Activated CD4-positive, alpha-beta T cell treated with anti-CD3 and anti-CD28 coated beads, Interleukin-2, amount 10 ng/mL, durations not matched to agents 24 days and 14 days (primary cell): ENCODE results near the gene LDHD. TPM values are rescaled to one million over a fixed set of nuclear protein-coding genes. Genes with fewer than 3 reads are reported as not detected.
A peak's percentile ranks its signal among the peaks of the same experiment; 100 is the strongest.

ENCODE experiments used
- DNase-seq: peaks from one replicate; pipeline ENCODE4 v3.0.0; 2022
- H3K27ac Mint-ChIP-seq: one replicate; pipeline ENCODE4 v1.8.0; 2022; ENCODE audit warnings: mild to moderate bottlenecking, mixed read lengths
- H3K27me3 Mint-ChIP-seq: one replicate; pipeline ENCODE4 v1.8.0; 2022; ENCODE audit warnings: mixed read lengths
- H3K36me3 Mint-ChIP-seq: one replicate; pipeline ENCODE4 v1.8.0; 2022; ENCODE audit warnings: low read depth, mild to moderate bottlenecking, mixed read lengths
- H3K4me1 Mint-ChIP-seq: one replicate; pipeline ENCODE4 v1.8.0; 2021; ENCODE audit warnings: mixed read lengths
- H3K4me3 Mint-ChIP-seq: one replicate; pipeline ENCODE4 v1.8.0; 2022; ENCODE audit warnings: mild to moderate bottlenecking, moderate library complexity, mixed read lengths
- H3K9me3 Mint-ChIP-seq: one replicate; pipeline ENCODE4 v1.8.0; 2021; ENCODE audit warnings: mixed read lengths
- intact Hi-C: fragments of 100-400 bp; cut with micrococcal nuclease; formaldehyde crosslinking; loops from one replicate; pipeline ENCODE4 v1.15.1; 2023
- total RNA-seq: library from RNA; stranded (reverse); gene quantifications from 2 replicates; pipeline ENCODE4 v1.2.3, GENCODE V29; 2022

The LDHD gene
- total RNA-seq, 1 donor from 2014 or later: 0.09 TPM

GRCh38 chr16:75127713-75128415 is 11.3 kb upstream of the LDHD start:
- peaks cover 3% of the 10 kb centered on the region for H3K9me3 Mint-ChIP-seq
- peaks cover 6% of the 10 kb centered on the region for H3K4me1 Mint-ChIP-seq
- intact Hi-C loops: no loop called here
- H3K36me3 Mint-ChIP-seq: peaks cover 4% of the 10 kb centered on the region
- H3K27ac Mint-ChIP-seq: no peak overlapping the region
- no peak for DNase-seq
- H3K27me3 Mint-ChIP-seq: peaks cover 4% of the 10 kb centered on the region
- no peak overlapping the region for H3K4me3 Mint-ChIP-seq

GRCh38 chr16:75122609-75123008 is 6.0 kb upstream of the LDHD start:
- H3K27me3 Mint-ChIP-seq: no peaks in the 10 kb centered on the region
- H3K36me3 Mint-ChIP-seq: peaks cover 3% of the 10 kb centered on the region
- DNase-seq: no peak
- H3K4me1 Mint-ChIP-seq: no peaks in the 10 kb centered on the region
- H3K9me3 Mint-ChIP-seq: peaks cover 7% of the 10 kb centered on the region
- no peak overlapping the region for H3K27ac Mint-ChIP-seq
- intact Hi-C loops: no loop called here
- H3K4me3 Mint-ChIP-seq: no peak overlapping the region

GRCh38 chr16:75121949-75122568 is 5.5 kb upstream of the LDHD start:
- intact Hi-C loops: no loop called here
- no peak for DNase-seq
- Mint-ChIP-seq H3K27me3 (no peaks in the 10 kb centered on the region), H3K27ac (no peak overlapping the region), H3K36me3 (peaks cover 1% of the 10 kb centered on the region), H3K9me3 (peaks cover 7% of the 10 kb centered on the region), H3K4me1 (no peaks in the 10 kb centered on the region), H3K4me3 (no peak overlapping the region)

- intact Hi-C loops: no loop called here
- H3K27me3 Mint-ChIP-seq: no peaks in the 10 kb centered on the region
- peaks cover 1% of the 10 kb centered on the region for H3K36me3 Mint-ChIP-seq
- H3K4me3 Mint-ChIP-seq: no peak overlapping the region
- no peak for DNase-seq
- H3K9me3 Mint-ChIP-seq: peaks cover 7% of the 10 kb centered on the region
- H3K27ac Mint-ChIP-seq: no peak overlapping the region
- H3K4me1 Mint-ChIP-seq: no peaks in the 10 kb centered on the region
Measured at GRCh38 chr16:75120253-75120652, 3.7 kb upstream of the LDHD start.

- H3K27me3 Mint-ChIP-seq: no peaks in the 10 kb centered on the region
- peaks cover 7% of the 10 kb centered on the region for H3K9me3 Mint-ChIP-seq
- DNase-seq: no peak
- H3K27ac Mint-ChIP-seq: no peak overlapping the region
- intact Hi-C loops: no loop called here
- no peak overlapping the region for H3K4me3 Mint-ChIP-seq
- no peaks in the 10 kb centered on the region for H3K4me1 Mint-ChIP-seq
- peaks cover 1% of the 10 kb centered on the region for H3K36me3 Mint-ChIP-seq
Measured at GRCh38 chr16:75118943-75119539, 2.5 kb upstream of the LDHD start.

GRCh38 chr16:75116911-75117245 is 298 bp upstream of the LDHD start:
- no peaks in the 10 kb centered on the region for H3K36me3 Mint-ChIP-seq
- DNase-seq: no peak
- no peak overlapping the region for H3K4me3 Mint-ChIP-seq
- H3K27me3 Mint-ChIP-seq: no peaks in the 10 kb centered on the region
- peaks cover 2% of the 10 kb centered on the region for H3K4me1 Mint-ChIP-seq
- intact Hi-C loops: no loop called here
- H3K9me3 Mint-ChIP-seq: peaks cover 3% of the 10 kb centered on the region
- H3K27ac Mint-ChIP-seq: no peak overlapping the region

- H3K9me3 Mint-ChIP-seq: no peaks in the 10 kb centered on the region
- intact Hi-C loops: no loop called here
- no peak overlapping the region for H3K4me3 Mint-ChIP-seq
Measured at GRCh38 chr16:75114946-75115825, 1.4 kb downstream of the LDHD start.

GRCh38 chr16:75114179-75114945 is 2.2 kb downstream of the LDHD start:
- Mint-ChIP-seq H3K4me3 (no peak overlapping the region), H3K9me3 (no peaks in the 10 kb centered on the region), H3K27me3 (no peaks in the 10 kb centered on the region), H3K4me1 (peaks cover 27% of the 10 kb centered on the region), H3K36me3 (no peaks in the 10 kb centered on the region), H3K27ac (no peak overlapping the region)
- intact Hi-C loops: no loop called here
- DNase-seq: no peak

More at GRCh38 chr16:75114946-75115825, 1.4 kb downstream of the LDHD start:
- Mint-ChIP-seq H3K36me3 (no peaks in the 10 kb centered on the region), H3K27ac (no peak overlapping the region), H3K27me3 (no peaks in the 10 kb centered on the region), H3K4me1 (peaks cover 19% of the 10 kb centered on the region)
- DNase-seq: no peak

- intact Hi-C loops: no loop called here
- Mint-ChIP-seq H3K27me3 (no peaks in the 10 kb centered on the region), H3K4me1 (peaks cover 35% of the 10 kb centered on the region), H3K4me3 (no peak overlapping the region), H3K9me3 (no peaks in the 10 kb centered on the region), H3K27ac (no peak overlapping the region), H3K36me3 (peaks cover 4% of the 10 kb centered on the region)
- no peak for DNase-seq
Measured at GRCh38 chr16:75113541-75114121, 2.9 kb downstream of the LDHD start.

GRCh38 chr16:75112734-75113491 is 3.7 kb downstream of the LDHD start:
- H3K9me3 Mint-ChIP-seq: no peaks in the 10 kb centered on the region
- H3K27me3 Mint-ChIP-seq: no peaks in the 10 kb centered on the region
- intact Hi-C loops: no loop called here
- DNase-seq: no peak
- H3K36me3 Mint-ChIP-seq: peaks cover 5% of the 10 kb centered on the region
- peak overlapping the region; percentile 60 for H3K27ac Mint-ChIP-seq
- H3K4me3 Mint-ChIP-seq: peak overlapping the region; percentile 30
- H3K4me1 Mint-ChIP-seq: peaks cover 40% of the 10 kb centered on the region

- H3K36me3 Mint-ChIP-seq: peaks cover 5% of the 10 kb centered on the region
- H3K27ac Mint-ChIP-seq: peak overlapping the region; percentile 95
- intact Hi-C loops: loop anchor here (1.0 to 2.0 kb wide), 3 partner anchors 37 to 299 kb away; partner anchors contain the start of gene ZFP1
- H3K4me1 Mint-ChIP-seq: peaks cover 45% of the 10 kb centered on the region
- H3K27me3 Mint-ChIP-seq: no peaks in the 10 kb centered on the region
- DNase-seq: no peak
- H3K4me3 Mint-ChIP-seq: peak overlapping the region; percentile 84
- H3K9me3 Mint-ChIP-seq: no peaks in the 10 kb centered on the region
Measured at GRCh38 chr16:75111961-75112733, 4.4 kb downstream of the LDHD start.

GRCh38 chr16:75111514-75111940 is 5.1 kb downstream of the LDHD start:
- intact Hi-C loops: loop anchor here (1.0 to 2.0 kb wide), 3 partner anchors 37 to 298 kb away; partner anchors contain the start of gene ZFP1
- Mint-ChIP-seq H3K27me3 (no peaks in the 10 kb centered on the region), H3K9me3 (no peaks in the 10 kb centered on the region), H3K4me3 (peak overlapping the region; percentile 84), H3K27ac (peak overlapping the region; percentile 95), H3K4me1 (peaks cover 50% of the 10 kb centered on the region), H3K36me3 (peaks cover 7% of the 10 kb centered on the region)
- DNase-seq: no peak
